Posterior cingulate gyrus (tissue), 11 donors: ENCODE results near the gene CNTN6.

Experiments used
- DNase-seq, 10 donors: peaks; one replicate each; pipeline versions ENCODE4 v3.0.0 to v3.0.0-alpha.2; 2020 to 2021; ENCODE audit warnings: mixed read lengths in 3 of 10
- intact Hi-C: fragments of 100-400 bp; cut with DNase I; formaldehyde crosslinking; loops from one replicate; pipeline ENCODE4 v1.15.1; 2023

CNTN6 gene

DNA sequence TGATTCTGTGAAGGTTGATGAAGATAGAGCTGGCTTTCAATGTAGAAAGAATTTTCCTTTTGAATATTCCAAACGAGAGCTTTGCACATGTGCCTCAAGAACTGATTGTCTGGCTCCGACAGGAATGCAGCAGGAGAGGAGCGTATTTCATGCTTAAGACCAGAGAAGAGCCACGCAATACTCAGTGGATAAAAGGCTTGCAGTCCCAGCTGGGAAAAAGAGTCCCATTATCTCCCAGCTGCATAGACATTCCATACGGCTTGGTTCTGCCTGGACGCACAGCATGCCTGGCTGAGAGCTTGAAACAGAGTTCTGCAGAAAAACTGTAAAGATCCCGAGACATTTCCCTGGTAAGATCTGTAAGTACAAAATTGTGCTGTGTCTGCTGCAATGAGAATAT is at the start of gene CNTN6:
Gene CNTN6, plus strand, starts transcription at position 254 of the 400 bp plus-strand sequence. CDS start 54,985 bp downstream, outside the sequence.
- peak in 5 of 10 donors; percentile 12 to 79 (median 17) for DNase-seq
- intact Hi-C loops: no loop called here

DNA sequence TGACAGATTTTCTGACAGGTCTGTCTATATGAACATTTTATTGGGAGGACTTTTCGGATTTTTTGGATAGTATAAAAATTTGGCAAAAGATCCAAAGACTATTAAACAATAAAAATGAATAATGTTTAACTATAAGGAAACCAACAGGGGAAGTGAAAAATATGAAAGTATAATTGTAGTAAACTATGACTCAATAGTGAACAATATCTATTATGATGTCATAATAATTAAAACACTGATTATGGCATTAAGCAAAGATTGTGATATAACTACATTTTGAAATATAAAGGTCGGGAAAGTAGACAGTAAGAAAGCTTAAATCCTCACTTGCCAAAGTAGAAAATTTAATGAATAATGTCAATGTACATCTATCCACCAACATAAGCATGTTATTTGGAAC is 44.3 kb upstream of the CNTN6 start:
- no peak for DNase-seq

DNA sequence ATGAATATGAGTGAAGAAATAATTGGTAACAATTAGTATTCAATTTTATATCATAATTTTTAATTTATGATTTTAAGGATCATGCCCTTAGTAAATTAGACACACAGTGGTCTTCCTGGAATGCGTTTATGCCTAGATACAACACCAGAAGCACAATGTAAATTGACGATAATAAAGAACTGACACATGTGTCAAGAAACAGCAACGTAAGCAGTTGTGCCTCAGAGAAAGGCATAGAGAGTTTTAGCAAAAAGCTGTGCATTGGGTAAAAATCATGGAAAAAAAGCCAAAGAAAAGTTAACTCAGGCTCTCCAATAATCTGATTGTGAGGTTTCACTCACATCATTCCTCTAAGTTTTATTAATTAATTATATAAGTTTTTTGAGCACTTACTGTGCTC is 37.0 kb upstream of the CNTN6 start:
- intact Hi-C loops: no loop called here

More for the DNA sequence above, 44.3 kb upstream of the CNTN6 start:
- intact Hi-C loops: no loop called here

DNA sequence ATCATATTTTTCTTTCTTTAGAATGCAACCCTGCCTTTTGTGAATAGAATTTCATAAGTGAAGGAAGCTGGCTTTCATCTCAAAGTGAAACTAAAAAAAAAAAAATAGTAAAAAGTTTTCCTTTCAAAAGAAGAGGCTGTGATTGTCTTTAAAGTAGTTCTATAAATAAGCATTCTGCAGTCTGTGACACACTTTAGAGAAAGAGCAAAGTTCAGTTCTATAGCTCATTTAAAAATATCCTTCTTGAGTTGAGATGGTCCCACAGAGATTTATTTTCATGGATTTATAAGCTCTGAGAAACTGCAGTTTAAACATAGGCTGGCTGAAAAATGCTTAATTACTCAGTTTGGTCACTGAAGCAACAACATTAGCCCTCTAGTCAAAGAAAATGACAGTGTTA is 36.1 kb upstream of the CNTN6 start:
- intact Hi-C loops: no loop called here
- DNase-seq: no peak

More for the DNA sequence above, 37.0 kb upstream of the CNTN6 start:
- no peak for DNase-seq

DNA sequence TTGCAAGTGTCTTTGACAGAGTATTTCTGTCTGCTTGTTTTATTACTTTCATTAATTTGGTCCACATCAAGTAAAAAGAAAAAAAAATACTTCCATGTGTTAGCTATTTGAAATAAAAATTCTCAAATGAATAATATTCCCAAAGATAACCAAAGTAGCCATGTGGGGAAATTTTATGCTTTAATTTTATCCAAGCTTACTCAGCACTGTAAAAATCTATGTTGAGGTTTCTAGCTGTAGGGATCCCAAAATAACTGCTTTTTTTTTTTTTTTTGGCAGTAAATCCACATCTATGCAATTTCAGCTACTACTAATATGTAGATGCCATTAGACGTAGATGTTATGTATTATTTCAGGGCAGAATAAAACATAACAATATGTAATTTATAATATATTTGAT is 35.4 kb upstream of the CNTN6 start:
- DNase-seq: no peak

DNA sequence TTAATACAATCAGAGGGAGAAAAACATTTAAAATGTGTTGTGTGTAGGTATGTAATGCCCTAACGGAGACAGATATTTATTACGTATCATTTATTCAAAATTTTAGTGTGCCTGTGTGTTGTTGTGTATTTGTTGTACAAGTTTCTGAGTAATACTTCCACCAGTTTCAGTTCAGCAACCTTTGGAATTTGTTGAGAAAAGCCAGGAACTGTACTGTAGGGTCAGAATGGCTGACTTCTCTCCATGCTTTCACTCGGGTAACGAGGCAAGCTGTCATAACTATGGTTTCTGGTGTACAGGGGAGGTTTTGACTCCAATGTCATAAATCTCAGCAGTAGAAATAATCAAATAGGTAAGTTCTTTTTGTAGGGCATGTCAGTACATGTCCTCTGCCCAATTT is 23.8 kb upstream of the CNTN6 start:
- intact Hi-C loops: no loop called here
- DNase-seq: no peak

More for the DNA sequence above, 35.4 kb upstream of the CNTN6 start:
- intact Hi-C loops: no loop called here

DNA sequence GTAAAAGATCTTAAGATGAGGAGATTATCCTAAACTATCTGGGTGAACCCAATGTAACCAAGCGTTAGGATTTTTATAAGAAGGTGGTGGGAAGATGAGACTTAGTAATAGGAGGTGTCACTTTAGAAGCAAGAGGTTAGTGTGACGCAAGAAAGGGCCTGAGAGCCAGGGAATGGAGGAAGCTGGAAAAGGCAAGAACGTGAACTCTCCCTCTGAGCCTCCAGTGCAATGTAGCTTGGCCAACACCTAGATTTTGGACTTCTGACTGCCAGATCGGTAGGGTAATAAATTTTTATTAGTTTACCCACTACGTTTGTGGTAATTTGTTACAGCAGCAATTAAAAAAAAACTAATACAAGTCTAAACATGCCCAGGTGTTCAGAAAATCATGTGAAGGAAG is 20.8 kb upstream of the CNTN6 start:
- intact Hi-C loops: no loop called here
- DNase-seq: no peak

DNA sequence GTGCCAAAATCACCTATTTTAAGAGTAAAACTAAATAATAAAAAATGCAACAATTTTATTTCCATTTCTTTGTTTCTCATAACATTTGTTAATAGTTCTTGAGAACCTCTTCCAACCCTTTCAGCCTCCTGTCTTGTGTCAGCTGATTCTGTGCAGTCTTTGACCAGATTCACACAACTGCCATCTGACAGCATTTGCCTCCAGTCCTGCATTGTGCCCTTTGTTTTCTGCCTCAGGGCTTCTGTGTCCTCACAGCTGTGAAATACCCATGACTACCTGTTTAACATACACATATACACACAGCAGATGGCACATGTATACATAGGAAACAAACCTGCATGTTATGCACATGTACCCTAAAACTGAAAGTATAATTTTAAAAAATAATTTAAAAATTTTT is 13.2 kb upstream of the CNTN6 start:
- intact Hi-C loops: loop anchor here (5.0 kb wide), 1 partner anchor 1938 kb away; no protein-coding TSS in a partner anchor
- DNase-seq: no peak

DNA sequence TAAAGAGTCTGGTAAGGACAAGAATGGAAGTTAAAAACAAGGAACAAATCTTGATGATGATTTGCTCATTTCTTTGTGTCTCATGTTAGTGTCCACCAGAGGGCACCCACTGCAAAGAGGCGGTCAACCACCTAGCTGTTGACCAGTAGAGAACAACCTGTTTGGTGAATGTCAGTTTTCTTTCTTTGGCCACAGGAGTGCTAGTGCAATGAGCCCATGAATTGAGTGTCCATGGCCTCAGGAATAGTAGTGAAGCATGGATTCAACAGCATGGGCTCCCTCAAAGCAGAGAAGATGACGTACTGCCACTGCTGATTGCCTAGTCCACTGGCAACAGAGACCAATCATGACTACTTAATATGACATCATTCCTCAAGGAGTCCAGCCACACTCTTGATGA is 10.7 kb upstream of the CNTN6 start:
- intact Hi-C loops: loop anchor here (5.0 kb wide), 1 partner anchor 1935 kb away; no protein-coding TSS in a partner anchor
- peak in 8 of 10 donors; percentile 23 to 86 (median 48) for DNase-seq

DNA sequence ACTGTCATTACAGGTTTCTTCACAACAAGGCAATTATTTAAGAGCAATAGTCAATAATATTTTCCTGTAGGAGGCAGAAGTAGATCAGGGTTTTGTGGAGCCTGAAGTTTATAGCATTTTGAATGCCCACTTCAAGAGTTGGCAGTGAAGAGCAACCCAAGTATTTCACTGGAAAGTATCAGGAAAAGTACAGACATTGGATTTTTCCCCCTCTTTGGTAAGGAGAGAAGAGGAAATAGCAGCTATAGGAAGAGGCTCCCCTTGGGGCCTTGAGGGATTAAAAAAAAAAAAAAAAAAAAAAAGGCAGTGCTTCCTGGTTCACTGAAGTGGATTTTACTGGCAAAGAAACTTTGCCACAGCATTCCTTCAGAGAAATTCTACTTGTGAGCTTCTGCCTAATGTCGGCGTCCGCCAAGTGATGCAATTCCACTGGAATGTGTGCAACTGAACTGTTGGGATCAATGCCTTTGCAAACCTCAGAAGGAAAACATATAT is 5.7 kb upstream of the CNTN6 start:
- DNase-seq: peak in 1 of 10 donors; percentile 72
- intact Hi-C loops: no loop called here

DNA sequence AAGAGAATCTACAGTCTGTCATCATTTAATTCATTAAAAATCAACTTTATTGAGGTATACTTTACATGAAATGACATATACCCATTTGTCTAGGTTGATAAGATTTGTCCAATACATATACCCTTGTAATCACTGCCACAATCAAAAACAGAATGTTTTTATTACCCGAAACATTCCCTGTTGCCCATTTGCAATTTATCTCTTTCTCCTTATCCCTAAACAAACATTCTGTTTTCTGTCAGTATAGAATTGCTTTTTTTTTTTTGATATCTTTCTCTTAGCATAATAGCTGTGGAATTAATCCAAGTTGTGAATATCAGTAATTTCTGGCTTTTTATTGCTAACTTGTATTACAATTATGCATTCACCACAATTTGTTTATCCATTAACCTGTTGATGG is 4.3 kb upstream of the CNTN6 start:
- intact Hi-C loops: no loop called here
- no peak for DNase-seq

DNA sequence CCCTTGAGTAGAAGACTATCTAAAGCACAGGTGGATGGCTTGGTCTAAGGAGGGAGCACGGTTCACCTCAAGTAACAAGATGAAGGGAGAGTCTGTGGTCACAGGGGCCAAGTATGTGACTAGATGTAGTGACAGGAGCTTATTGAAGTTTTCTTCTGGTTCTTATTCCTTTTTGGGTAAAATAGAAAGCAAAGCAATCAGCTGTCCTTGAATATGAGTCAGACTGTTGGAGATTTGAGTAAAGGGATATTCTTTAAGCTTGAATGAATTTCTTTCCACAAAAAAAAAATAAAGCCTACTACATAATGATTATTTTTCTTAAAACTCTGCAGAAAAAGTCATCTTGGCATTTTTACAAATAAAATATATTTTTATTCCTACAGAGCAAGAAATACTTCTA is 1.5 kb upstream of the CNTN6 start:
- intact Hi-C loops: no loop called here
- no peak for DNase-seq

DNA sequence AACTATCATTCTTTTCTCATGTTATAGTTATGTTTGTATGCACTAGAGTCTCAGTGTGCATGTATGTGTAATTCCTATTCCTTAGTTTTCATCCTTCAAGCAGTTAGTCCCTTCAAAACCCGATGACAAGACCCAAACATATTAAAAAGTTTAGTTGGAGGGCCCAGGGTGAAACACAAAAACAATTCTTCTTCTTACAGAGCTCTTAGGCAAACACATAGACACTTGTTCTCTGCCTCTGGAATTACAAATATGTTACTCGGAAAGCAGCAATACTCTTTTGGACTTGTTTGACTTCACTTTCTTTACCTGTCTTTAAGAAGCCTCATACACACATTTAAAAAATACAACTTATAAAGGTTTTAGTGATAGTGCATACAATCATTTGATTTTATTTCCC is 763 bp upstream of the CNTN6 start:
- DNase-seq: no peak
- intact Hi-C loops: no loop called here

DNA sequence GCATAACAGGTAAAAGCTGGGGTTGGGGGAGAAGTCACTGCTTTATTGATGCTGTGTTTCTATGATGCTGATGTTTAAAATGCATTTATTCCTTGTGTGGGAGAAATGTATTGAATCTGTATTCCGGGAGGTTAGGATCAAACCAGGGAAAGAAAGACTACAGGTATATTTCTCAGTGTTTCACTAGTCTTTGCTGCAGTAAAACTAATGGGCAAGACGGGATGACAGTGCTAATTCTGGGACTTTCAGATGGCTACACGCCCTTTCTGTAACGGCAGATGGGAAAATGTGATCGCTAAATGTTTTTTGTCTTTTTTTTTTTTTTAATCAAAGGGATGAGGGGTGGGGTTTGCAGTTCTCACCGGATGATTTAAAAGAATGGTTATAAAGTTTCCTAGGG is 393 bp downstream of the CNTN6 start:
- no peak for DNase-seq
- intact Hi-C loops: no loop called here

DNA sequence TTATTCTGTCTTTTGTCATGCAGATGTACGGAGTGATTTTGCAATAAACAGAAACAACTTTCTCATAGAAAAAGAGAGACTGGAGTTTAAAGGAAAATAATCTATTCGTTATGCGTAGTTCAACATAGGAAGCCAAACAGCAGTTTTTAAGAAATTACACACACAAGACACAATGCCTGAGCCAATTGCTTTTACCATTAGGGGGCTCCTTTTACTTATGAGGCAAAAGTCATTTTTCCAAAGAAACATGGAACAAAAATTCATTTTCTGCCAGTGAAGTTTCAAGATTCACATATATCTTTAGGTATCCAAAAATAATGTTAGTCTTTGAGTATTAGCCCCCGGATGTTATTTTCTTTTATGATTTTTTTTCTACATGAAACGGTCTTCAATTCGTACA is 10.7 kb downstream of the CNTN6 start:
- no peak for DNase-seq
- intact Hi-C loops: no loop called here

DNA sequence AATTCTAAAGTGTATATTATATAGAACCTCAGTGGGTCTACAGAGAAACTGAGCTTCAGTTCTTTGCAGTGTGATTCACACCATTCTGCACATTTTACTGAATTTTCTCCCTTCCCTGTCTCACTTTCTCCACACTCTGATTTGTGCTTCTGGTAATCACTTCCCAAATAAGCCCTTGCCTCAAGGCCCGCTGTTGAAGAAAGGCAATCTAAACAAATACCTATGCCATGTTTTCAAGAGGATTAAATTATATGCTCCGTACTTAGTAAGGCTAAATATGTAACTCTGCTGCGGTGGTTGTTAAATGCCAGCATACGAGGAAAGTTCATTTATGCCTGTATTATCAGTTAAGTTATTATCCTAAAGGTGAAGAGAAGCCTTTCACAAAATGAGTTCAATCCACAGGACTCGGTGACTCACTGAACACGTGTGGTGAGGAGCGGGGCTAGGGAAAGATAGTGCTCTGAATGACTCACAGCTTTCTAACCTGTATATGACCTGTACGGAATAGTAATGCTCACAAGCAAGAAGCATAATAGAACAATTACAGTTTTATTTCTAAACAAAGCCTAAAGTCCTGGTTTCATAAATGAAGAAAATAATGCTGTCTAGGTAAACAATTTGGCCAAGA is 25.1 kb downstream of the CNTN6 start:
- intact Hi-C loops: no loop called here
- DNase-seq: no peak

DNA sequence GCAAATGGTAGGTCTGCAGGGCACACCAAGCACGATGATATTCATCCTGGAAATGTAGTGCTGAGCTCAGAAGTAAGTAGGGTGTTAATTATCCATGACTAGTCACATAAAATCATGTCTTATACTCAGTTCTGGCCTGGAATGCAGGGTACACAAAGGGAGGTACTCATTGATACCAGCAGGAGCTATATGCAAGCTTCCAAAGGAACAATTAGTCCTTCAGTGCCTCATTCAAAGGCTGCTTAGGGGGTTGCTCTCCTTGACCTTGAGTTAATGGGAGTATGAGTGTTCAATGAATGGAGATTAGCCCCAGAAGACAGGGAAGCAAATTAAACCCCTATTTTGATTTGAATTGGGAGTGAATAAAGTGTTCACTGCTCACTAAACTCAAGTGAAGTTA is 38.3 kb downstream of the CNTN6 start:
- no peak for DNase-seq
- intact Hi-C loops: no loop called here

DNA sequence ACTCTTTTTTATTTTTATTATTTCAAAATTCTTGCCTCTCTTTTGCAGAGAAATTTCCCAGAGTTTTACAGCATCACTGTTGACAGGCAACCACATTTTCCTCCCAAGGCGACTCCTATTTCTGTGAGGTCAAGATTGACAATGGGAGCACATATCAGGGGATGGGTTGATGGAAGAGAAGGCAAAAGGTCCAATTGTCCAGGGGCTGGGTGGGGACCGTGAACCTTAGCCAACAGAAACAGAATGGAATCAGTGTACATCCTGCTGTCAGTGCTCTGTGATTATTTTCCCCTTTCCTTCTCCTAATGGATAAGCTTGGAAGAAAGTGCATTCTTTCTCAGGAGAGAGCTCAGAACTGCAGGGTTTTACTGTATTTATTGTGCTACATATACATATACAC is 42.4 kb downstream of the CNTN6 start:
- no peak for DNase-seq
- intact Hi-C loops: no loop called here

DNA sequence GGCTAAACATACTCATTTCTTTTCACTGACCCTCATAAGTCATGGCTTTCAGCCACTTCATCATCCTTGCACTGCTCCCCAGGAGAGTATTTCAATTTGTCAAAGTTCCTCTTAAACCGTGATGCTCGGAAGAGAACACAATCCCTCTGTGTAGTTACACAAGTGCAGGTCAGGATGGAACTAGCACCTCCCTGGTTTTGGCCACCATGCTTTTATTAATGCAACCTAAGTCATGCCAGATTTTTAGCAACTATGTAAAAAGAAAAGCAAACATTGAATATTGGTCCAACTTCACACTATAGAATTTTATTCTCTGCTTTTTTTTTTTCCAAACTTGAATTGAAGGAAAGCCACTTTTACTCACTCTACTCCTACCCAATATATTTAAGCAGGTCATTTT is 45.2 kb downstream of the CNTN6 start:
- DNase-seq: no peak
- intact Hi-C loops: no loop called here

DNA sequence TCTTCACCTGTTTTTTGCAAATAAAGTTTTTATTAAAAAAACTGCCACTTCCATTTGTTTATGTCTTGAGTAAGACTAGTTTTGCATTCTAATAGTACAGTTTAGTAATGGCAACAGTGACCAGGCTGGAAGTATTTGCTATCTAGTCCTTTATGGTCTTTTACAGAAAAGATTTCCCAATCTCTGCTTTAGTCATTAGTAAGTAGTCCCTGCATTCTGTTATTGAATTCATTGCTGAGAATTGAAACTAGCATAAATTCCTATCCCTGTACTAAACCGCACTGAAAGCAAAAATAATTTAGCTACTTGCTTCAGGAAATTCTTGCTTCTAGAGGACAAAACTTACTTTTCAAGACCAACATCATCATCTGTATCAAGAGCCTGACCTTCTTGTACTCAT is 46.2 kb downstream of the CNTN6 start:
- no peak for DNase-seq
- intact Hi-C loops: no loop called here

DNA sequence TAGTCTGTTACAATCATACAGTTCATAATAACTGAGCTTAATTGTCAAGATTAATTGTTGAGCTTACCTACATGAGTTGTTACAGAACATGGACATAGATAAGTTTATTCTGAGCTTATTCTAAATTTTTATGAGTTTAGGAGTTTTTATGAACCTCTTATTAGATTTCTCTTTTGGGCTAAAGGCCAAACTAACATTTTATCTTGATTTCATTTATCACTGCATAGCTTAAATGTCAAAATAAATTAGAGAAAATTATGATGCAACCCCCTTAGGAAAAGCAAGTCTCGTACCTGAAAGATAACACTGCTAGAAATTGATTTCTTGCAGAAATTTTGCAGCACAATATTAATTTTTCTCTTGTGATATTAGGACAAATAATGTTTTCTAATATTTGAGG is 54.5 kb downstream of the CNTN6 start:
- intact Hi-C loops: no loop called here
- no peak for DNase-seq

DNA sequence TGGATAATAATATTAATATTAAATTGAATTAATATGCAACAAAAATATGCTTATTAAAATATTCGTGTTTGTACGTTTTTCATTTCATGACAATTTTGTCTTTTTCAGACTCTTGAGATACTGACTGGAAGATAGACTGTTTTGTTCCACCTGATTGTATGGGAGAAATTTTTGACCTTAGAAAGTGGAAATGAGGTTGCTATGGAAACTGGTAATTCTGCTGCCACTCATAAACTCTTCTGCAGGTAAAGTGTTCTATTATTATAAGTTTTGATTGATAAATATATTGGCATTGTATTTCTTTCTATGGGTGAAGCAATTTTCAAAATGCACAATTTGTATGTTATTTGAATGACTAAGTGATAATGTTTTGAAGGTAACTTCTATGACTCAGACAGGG is 55.0 kb downstream of the CNTN6 start:
- DNase-seq: no peak
- intact Hi-C loops: no loop called here

DNA sequence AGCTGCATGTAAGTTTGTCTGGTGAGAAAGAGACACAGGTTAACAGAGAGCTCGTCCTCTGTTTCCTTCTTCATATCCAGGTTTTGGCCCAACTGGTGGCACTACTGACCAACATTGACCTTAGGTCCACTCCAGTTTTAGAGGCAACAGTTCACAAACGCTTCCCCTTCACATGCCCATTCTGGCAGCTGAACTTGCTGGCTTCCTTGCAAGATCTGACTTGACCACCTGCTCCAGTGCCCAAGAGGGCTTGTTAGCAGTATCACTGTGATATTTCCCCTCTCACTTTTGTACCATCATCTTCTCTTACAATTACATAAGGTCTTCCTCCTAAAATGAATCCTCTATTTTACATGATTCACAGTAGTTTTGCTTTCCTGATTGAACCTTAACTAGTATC is 71.3 kb downstream of the CNTN6 start:
- DNase-seq: no peak
- intact Hi-C loops: no loop called here
